Germinal center (tissue), 1 donor: ENCODE measurements around the gene CHDH.
A peak's percentile ranks its signal among the peaks of the same experiment; 100 is the strongest.

ENCODE experiments used
- DNase-seq: peaks from one replicate; pipeline ENCODE4 v3.0.0; 2012; ENCODE audit warnings: mixed read lengths, low spot score

The CHDH gene

GRCh38 chr3:53846134-53846850, at the start of gene CHDH, which contains the start of gene IL17RB:
Gene CHDH (minus strand): TSS chr3:53846419. CDS start chr3:53824008, 22,411 bp downstream.
Gene IL17RB (plus strand): TSS chr3:53846568. CDS start chr3:53846589, 21 bp downstream.
- DNase-seq, result peak; percentile 57

DNA sequence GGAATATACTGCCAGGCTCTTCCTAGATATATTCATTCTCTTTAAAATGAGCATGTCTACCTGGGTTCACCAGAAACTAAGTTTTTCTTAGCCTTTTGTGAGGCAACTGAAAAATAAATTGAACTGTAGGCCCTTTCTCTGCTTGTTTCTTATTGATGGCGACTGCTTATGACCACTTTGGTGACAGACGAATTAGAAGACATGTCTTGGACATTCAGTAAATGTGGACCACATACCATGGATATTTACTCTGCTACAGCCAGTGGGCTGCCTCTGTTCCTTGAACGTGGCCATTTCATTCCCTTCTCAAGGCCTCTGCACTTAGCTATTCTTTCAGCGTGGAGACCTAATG, 46.0 kb upstream of the CHDH start:
- no peak for DNase-seq

DNA sequence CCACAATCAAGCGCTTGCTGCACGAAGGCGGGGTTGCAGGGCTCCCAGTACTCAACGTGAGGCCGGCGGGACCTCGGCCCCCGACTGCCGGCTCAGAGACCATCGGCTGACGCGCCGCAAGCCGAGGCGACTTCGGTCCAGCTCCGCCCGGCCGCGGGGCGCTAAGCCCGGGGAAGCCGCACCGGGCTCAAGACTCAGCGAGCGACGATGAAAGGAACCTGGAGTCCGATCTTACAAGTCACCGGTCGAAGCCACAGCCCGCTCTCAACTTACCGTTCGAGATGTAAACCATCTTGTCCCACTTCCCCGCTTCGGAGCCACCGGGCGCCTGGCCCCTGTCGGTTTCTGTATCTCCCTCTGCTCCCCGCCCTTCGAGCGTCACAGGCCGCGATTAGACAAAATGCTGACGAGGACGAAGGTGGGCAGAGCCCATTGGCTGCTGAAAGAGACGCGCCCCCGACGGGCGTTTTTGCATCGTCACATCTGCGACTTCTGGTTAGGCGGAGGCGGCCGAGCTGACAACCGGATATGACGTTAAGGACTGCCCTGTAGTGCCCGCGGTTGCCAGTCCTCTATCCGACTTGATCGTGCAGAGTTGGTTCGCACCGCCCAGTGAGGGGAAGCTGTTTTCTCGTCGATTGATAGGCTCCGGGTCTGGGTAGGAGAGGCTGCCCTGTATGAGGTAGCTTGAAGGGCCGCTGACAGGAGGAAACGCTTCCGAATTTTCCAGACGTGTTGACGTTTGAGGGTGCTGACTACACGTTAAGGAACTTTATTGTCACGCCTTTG, 45.5 kb upstream of the CHDH start, which contains the start of gene SELENOK:
TSS of gene SELENOK (minus strand) at position 363 of the 789 bp plus-strand sequence.
- peak; percentile 94 for DNase-seq

DNA sequence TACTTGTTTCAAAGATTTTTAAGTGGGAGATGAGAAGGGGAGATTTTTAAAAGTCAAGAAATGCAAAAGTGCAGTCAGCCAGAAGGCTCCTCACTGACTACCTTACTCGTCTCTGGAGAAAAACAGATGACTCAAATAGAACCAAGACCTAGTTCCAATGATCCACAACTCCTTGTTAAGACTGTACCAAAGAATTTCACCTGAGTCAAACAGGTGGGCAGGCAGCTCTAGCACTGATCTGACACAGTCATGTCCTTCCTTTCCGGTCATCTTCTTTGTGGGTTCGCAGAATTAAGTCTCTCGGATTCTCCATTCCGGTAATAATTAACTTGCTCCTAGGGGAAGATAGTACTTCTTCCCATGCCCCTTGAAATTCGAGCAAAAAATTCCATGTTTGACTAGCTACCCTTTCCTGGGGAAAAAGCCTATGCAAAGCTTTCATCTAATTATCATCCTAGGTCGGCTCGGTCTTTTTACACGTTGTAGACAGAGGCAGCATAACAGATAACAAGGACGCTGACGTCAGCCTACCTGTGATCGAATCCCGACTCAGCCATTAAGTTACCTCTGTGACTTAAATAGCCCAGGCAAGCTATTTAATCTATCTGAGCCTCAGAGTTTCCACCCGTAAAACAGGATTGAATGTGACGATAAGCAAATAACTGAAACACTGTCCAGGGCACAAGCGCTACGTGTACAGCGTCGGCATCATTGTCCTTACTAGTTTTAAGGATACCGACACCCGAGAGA, 44.7 kb upstream of the CHDH start:
- peak; percentile 38 for DNase-seq

DNA sequence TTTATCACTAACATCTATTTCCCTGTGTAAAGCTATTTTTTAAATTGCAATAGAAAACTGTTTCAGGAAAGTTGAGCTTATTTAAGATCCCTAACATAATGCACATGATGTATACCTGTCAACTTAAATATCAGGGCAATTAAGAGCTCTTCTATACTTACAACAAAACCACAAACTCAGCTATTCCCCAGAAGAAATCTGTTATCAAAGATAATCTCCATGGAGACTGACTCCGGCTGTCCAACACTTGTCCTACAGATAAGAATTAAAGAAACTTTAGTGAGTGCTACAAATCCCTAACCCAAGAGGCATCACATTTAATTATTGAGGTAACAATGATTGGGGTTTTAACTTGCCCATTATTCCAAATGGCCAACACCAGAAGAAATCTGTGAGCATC, 42.0 kb upstream of the CHDH start:
- DNase-seq, result no peak

DNA sequence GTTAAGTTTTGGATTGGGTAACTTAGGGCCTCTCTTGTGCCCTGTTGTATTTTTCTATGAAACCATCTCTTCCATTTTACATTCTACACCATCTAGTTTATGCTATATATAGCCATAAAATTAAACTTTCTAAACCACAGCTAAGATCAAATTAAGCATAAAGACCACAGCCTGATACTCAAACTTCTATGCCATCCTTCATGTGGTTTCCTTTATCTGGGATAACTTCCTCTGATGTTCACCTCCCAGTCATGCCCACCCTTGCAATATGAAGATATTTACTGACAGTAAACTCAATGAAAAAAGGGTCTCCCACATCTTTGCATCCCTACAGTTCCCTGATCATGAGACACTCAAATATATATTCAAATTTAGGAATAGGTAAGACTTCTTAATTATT, 41.2 kb upstream of the CHDH start:
- DNase-seq, result no peak

DNA sequence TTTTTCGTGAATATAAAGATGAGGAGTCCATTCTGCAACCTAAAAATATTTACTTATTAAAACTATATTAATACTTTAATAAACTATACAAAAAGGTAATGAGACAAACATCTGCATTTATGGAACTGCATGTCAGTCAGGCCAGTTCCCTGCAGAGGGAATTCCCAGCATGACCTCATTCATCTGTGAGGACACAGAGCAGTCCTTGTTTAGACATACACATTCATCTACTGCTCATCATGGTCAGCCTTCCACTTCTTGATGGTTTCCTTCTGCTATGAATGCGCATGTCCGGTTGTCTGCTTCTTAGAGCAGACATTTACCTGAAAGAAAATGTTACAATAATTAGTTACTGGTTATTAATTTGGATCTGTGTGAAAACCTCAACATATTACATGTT, 39.0 kb upstream of the CHDH start:
- DNase-seq, result no peak

GRCh38 chr3:53884623-53885022, 38.4 kb upstream of the CHDH start:
- DNase-seq, result no peak

- DNase-seq, result no peak
Observed at GRCh38 chr3:53883008-53883407, 36.8 kb upstream of the CHDH start.

GRCh38 chr3:53881691-53882593, 35.7 kb upstream of the CHDH start, which contains the start of gene ACTR8:
Gene ACTR8 (minus strand): TSS chr3:53882152. CDS start chr3:53882101, 51 bp downstream.
- peak; percentile 87 for DNase-seq

DNA sequence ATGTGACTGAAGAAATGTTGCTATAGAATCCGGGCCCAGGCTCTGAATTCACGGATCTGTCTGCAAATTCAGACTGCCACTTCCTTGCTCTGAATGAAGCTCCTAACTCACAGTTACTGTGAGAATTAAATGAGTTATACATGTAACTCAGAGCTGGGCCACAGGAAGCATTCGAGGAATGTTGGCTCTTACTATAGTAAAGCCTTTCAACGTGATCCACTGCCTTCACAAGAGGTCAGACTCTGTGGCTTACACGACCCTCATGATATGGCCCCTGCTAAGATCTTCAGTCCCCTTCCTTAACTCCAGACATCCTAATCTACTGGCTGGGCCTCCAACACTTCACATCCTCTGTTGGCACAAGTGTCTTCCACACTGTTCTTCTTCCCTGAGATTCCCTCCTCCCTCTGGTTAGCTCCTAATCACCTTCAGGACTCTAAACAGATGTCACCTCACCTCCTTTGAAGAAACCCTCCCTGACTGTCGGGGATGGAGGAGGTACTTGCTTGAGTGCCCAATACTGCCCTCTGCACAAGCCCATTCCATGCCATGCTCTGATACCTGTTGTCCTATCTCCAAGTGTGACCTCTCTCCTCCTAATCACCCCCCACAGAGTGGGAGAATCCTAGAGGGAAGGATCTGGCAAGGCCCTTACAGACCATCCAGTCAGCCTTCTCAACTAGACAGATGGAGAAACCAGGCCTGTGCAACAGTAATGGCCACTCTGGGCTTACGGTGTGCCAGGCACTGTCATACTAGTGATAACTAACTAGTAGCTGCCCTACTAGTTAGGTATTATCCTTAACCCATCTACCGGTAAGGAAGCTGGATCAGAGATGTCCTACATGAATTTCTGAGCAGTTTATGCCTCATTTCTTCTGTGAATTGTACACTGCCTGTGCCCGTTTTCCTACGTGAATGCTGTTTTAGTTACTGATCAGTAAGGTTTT, 34.5 kb upstream of the CHDH start:
- DNase-seq, result no peak

DNA sequence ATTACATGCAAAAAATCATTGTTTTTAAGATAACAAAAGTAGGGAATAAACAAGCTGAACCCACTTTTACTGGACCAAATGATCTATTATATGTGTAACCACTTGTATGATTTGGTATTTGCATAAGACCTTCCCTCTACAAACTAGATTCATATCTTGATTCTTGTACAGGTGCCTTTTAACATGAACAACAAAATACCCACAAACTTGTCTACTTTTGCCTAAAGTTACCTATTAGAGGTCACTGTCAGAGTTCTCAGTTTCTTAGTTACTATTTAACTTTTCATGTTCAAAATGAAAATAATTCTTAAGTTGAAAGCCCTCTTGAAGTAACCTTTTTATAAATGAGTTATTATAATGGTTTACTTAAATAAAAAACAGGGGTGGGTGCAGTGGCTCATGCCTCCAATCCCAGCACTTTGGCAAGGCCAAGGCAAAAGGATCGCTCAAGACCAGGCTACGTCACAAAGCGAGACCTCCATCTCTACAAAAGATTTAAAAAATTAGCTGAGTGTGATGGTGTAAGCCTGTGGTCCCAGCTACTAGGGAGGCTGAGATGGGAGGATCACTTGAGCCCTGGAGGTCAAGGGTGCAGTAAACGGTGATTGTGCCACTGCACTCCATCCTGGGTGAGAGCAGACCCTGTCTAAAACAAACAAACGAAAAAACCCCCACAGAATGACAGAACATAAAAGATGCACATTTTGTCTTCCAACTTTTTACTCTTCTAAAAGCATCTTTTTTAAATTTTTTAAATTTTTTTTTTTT, 19.7 kb upstream of the CHDH start:
- DNase-seq, result no peak

GRCh38 chr3:53863145-53863544, 16.9 kb upstream of the CHDH start:
- DNase-seq, result no peak

GRCh38 chr3:53862241-53862640, 16.0 kb upstream of the CHDH start:
- DNase-seq, result no peak

DNA sequence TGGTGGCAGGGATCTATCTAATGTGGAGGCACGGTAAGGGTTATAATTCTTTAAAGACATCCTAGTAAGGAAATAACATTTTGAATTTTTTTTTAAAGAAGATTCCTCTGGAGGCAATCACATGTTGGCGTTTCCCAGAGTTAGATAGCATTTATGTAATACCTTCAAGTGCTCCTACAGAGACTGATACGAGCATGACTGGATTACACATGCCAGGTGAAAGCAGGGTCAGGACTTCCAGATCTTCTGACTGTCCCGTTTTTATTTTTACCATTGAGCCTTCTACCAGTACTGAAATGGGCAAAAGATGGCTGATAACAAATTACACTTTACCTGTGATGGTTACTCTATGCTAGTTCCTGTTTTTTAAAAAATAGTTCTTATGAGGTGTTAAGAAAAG, 14.0 kb upstream of the CHDH start:
- no peak for DNase-seq

- DNase-seq, result no peak
Observed at GRCh38 chr3:53859178-53859577, 13.0 kb upstream of the CHDH start.

DNA sequence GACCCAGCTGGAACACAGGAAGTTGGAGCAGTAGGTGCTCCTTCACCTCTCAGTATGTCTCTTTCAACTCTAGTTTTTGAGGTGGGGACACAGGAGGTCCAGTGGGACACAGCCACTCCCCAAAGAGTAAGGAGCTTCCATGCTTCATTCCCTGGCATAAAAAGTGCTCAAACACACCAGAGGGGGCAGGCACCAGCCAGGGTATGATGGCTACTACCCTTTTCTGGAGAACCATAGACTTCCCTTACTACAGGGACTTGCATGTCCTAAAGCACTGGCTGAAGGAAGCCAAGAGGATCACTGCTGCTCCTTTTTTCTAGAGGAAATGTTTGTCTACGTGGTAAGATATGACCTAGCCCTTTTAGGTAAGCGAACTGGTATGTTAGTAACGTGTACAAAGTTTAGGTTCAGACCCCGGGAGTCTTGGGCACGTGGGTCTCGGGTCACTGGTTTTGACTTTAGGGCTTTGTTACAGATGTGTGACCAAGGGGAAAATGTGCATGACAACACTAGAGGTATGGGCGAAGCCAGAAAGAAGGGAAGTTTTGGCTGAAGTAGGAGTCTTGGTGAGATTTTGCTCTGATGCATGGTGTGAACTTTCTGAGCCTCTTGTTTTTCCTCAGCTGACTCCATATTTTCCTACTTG, 12.0 kb upstream of the CHDH start:
- no peak for DNase-seq

DNA sequence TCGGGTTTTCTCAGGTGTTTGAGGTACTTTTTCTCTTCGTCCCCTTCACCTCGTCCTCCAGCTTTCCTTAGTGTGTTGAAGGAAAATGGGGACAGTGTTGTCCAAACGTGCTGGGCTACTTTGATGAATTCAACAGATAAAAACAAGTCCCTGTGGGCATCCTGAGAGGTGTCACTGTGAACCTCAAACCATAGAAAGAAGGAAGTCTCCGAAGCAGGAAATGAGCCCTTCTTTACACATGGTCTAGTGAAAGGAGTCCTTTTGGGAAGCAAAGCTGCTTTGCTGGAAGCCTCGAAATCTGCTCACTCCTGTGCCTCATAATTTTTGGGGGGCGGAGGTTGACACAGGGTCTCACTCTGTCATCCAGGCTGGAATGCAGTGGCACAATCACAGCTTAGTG, 10.7 kb upstream of the CHDH start:
- DNase-seq, result no peak

- no peak for DNase-seq
Observed at GRCh38 chr3:53850895-53851294, 4.7 kb upstream of the CHDH start.
